Neural progenitor cell (in vitro differentiated cells): ENCODE data around the gene LATS2.

ENCODE experiments used
- CTCF ChIP-seq: fragments of 200-600 bp; sonication (generic); IDR thresholded peaks from 2 replicates; pipeline ENCODE4 v1.5.1; 2017; ENCODE audit warnings: antibody characterized with exemption, mild to moderate bottlenecking
- EZH2 ChIP-seq: fragments of 200-600 bp; sonication (generic); IDR thresholded peaks from 2 replicates; pipeline ENCODE4 v1.6.1; 2017; ENCODE audit warnings: antibody characterized with exemption, mild to moderate bottlenecking, moderate library complexity
- EZH2phosphoT487 ChIP-seq: fragments of 200-600 bp; sonication (generic); IDR thresholded peaks from 2 replicates; pipeline ENCODE4 v1.6.1; 2017; ENCODE audit warnings: antibody characterized with exemption

GRCh38 chr13:20969182-20969581 is 92.2 kb downstream of the LATS2 start:
- TF ChIP-seq CTCF, result no peak
- no peak for TF ChIP-seq EZH2
- no peak for TF ChIP-seq EZH2phosphoT487
